Brain microvascular endothelial cell (primary cell): ENCODE results near the gene DENND2A.
A peak's percentile ranks its signal among the peaks of the same experiment; 100 is the strongest.

Source experiments
- DNase-seq: peaks from one replicate; pipeline ENCODE4 v3.0.0-alpha.2; 2020
- H3K27ac ChIP-seq: fragments of 250-450 bp; sonication (Bioruptor Pico); 2 replicates; pipeline ENCODE4 v1.5.1; 2020; ENCODE audit warnings: mild to moderate bottlenecking, moderate library complexity
- H3K27me3 ChIP-seq: fragments of 250-450 bp; sonication (Bioruptor Pico); replicated peaks from 2 replicates; pipeline ENCODE4 v1.5.1; 2020; ENCODE audit warnings: mild to moderate bottlenecking
- H3K36me3 ChIP-seq: fragments of 250-450 bp; sonication (Bioruptor Pico); replicated peaks from 2 replicates; pipeline ENCODE4 v1.5.1; 2020; ENCODE audit warnings: mild to moderate bottlenecking
- H3K4me3 ChIP-seq: 2 replicates; pipeline ENCODE4 v1.5.1; 2011; ENCODE audit warnings: low read depth, mild to moderate bottlenecking, control low read depth, low read length, moderate library complexity
- CTCF ChIP-seq: IDR thresholded peaks from 2 replicates; pipeline ENCODE4 v1.5.1; 2011; ENCODE audit warnings: low read depth, mild to moderate bottlenecking, moderate library complexity, low read length, control low read depth, inconsistent platforms; ENCODE audit errors: missing control alignments
- in situ Hi-C: cut with HindIII; loops from 2 replicates; pipeline ENCODE4 v1.10.0; 2017; ENCODE audit warnings: low sequenced_read_pairs, low pct_ligation_motif_present

Gene DENND2A

DNA sequence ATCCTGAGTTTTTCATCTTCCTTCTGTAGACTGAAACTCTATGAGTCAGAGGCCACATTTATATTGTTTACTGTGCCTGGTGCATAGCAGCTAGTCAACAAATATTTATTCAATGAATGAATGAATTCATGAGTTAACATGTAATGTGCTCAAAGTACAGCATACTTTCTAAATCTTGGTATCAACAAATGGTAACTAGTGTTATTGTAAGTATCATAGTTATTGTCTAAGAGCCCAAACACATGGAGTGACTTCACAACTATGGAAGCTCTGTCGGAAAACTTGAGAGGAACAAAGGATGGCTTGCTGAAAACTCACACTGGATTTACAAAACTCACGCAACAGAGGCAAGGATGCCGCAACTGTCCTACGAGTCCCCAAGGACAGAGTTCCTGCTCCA, 35.9 kb downstream of the DENND2A start:
- in situ Hi-C loops: no loop called here
- no peak overlapping the region for H3K4me3 ChIP-seq
- no peaks in the 10 kb centered on the region for H3K27me3 ChIP-seq
- peak overlapping the region; percentile 17 for H3K27ac ChIP-seq
- H3K36me3 ChIP-seq: no peaks in the 10 kb centered on the region
- no peak for TF ChIP-seq CTCF
- no peak for DNase-seq

DNA sequence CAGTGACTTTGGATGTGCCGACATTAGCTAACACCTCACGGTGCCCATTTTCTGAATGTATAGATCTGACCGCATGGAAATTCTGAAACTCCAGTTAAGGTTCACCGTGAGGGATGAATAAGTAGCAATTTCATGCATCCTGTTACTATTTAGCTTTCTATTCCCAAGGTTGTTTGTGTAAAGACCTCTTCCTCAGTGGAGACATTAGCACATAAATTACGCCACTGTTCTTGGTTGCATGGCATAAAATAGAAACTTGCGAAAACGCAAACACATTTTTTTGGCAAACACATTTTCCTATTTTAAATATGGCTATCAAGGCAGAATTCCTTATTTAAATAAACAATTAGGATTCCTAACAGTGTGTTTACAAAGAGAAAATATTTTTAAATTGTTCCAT, 36.5 kb downstream of the DENND2A start:
- H3K27ac ChIP-seq: no peak overlapping the region
- no peaks in the 10 kb centered on the region for H3K36me3 ChIP-seq
- no peak for DNase-seq
- no peak overlapping the region for H3K4me3 ChIP-seq
- in situ Hi-C loops: no loop called here
- TF ChIP-seq CTCF: no peak
- H3K27me3 ChIP-seq: no peaks in the 10 kb centered on the region

GRCh38 chr7:140601566-140602174, 38.9 kb downstream of the DENND2A start:
- H3K36me3 ChIP-seq: no peaks in the 10 kb centered on the region
- in situ Hi-C loops: no loop called here
- H3K4me3 ChIP-seq: no peak overlapping the region
- DNase-seq: no peak
- TF ChIP-seq CTCF: no peak
- no peaks in the 10 kb centered on the region for H3K27me3 ChIP-seq
- no peak overlapping the region for H3K27ac ChIP-seq

GRCh38 chr7:140600341-140600740, 40.3 kb downstream of the DENND2A start:
- H3K27me3 ChIP-seq: no peaks in the 10 kb centered on the region
- DNase-seq: no peak
- no peak for TF ChIP-seq CTCF
- H3K36me3 ChIP-seq: no peaks in the 10 kb centered on the region
- H3K27ac ChIP-seq: no peak overlapping the region
- in situ Hi-C loops: no loop called here
- no peak overlapping the region for H3K4me3 ChIP-seq

DNA sequence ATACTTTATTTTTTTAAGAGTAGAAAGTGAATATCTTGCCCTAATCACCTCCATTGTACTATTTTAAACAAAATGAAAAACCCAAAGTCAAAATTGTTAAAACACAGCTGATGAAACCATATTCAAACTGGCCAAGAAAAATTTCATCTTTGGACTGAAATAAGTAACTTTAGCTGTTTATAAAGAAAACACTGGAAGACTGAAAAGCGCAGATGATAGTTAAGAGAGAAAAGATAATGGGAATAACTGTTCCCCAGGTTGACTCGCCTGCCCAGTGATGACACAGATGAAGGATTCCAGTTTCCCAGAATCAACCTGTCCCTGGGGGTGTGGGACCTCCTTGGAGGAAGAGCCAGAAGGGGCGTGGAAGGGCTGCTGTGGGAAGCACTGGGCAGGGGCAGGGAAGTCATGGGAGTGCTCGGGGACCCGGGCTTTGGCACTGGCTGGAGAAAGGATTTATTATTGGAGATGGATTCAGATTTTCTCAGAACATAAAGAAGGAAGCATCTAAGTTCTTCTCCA, 43.1 kb downstream of the DENND2A start:
- DNase-seq: no peak
- TF ChIP-seq CTCF: no peak
- H3K27ac ChIP-seq: no peak overlapping the region
- H3K27me3 ChIP-seq: no peaks in the 10 kb centered on the region
- in situ Hi-C loops: no loop called here
- H3K36me3 ChIP-seq: no peaks in the 10 kb centered on the region
- no peak overlapping the region for H3K4me3 ChIP-seq
